ENCODE results near the gene IFI35. TPM values are rescaled to one million over a fixed set of nuclear protein-coding genes. Genes with fewer than 3 reads are reported as not detected.

Gene IFI35
- total and polyA plus RNA-seq, 2 of the 8 experiments (the other 6 are each of a cell fraction or from before 2014, with no cell fraction given): 2.5 to 4.7 TPM

GRCh38 chr17:43031666-43032065 is 25.1 kb downstream of the IFI35 start:
- H3K36me3 ChIP-seq (ENCODE audit: control insufficient read depth in 2 of 4, insufficient read depth in 4 of 4, low read length in 3 of 4): peaks cover 0 to 22% (median 4%) of the 10 kb centered on the region in 4 experiments; a peak in 2 of 8 replicates
- no peaks in the 10 kb centered on the region for H3K27me3 ChIP-seq (replicated peaks in 1 of 4; ENCODE audit: control insufficient read depth in 3 of 4, extremely low read depth in 1 of 4, insufficient read depth in 3 of 4, low read length in 3 of 4)
- no peak overlapping the region for H3K23ac ChIP-seq (ENCODE audit: insufficient read length)
- no peak for TF ChIP-seq ATF3 (IDR thresholded peaks at IDR 0.05; ENCODE audit: insufficient read depth, low read depth, low read length)
- no peak for TF ChIP-seq TBP (IDR thresholded peaks at IDR 0.05; ENCODE audit: low read depth, low read length)
- TF ChIP-seq CBX5 (IDR thresholded peaks at IDR 0.05; ENCODE audit: low read depth, low read length): no peak
- TF ChIP-seq TAF1 (IDR thresholded peaks at IDR 0.05; ENCODE audit: low read depth, low read length): no peak
- no peak for TF ChIP-seq RNF2 (IDR thresholded peaks at IDR 0.05; ENCODE audit: borderline replicate concordance, low read depth, low read length, missing control alignments, poor library complexity, severe bottlenecking)
- no peak for TF ChIP-seq HDAC6 (IDR thresholded peaks at IDR 0.05; ENCODE audit: low read depth, low read length)
- no peak for TF ChIP-seq RBBP5 (IDR thresholded peaks at IDR 0.05; ENCODE audit: borderline replicate concordance, low read depth, low read length)
- TF ChIP-seq HDAC2 (IDR thresholded peaks at IDR 0.05; ENCODE audit: borderline replicate concordance in 1 of 2, low read depth in 2 of 2, low read length in 2 of 2): no peak
- no peak for TF ChIP-seq NRF1 (IDR thresholded peaks at IDR 0.05; ENCODE audit: low read depth, low read length)
- TF ChIP-seq GTF2F1 (IDR thresholded peaks at IDR 0.05; ENCODE audit: borderline replicate concordance, low read depth, low read length): no peak
- TF ChIP-seq NANOG (IDR thresholded peaks at IDR 0.05; ENCODE audit: insufficient read depth, low read depth, low read length, poor library complexity, severe bottlenecking): no peak
- H3K23me2 ChIP-seq (ENCODE audit: low read depth, low read length): no peaks in the 10 kb centered on the region
- FAIRE-seq (no peak), DNase-seq (ENCODE audit: low read depth in 1 of 2, low spot score in 2 of 2) (no peak)
- H2BK120ac ChIP-seq (replicated peaks; ENCODE audit: low read depth, low read length): no peak overlapping the region
- H3K9ac ChIP-seq (replicated peaks in 1 of 4; ENCODE audit: extremely low read depth in 1 of 4, low read depth in 3 of 4, low read length in 3 of 4): no peak overlapping the region
- no peaks in the 10 kb centered on the region; a peak in 1 of 4 replicates for H3K79me2 ChIP-seq (ENCODE audit: control insufficient read depth in 1 of 2, insufficient read depth in 2 of 2, low read length in 2 of 2)
- H3K56ac ChIP-seq (replicated peaks; ENCODE audit: insufficient read length, low read depth, low read length): no peak overlapping the region
- H2AK5ac ChIP-seq (ENCODE audit: low read depth, low read length): no peak overlapping the region; the same call in 1 of the 2 replicates
- H3K4me3 ChIP-seq (ENCODE audit: extremely low read depth in 1 of 4, insufficient read depth in 2 of 4, low read depth in 3 of 4, low read length in 4 of 4): no peak overlapping the region
- no peak overlapping the region for H4K5ac ChIP-seq (ENCODE audit: insufficient read length, low read depth, low read length)
- H4K91ac ChIP-seq (replicated peaks; ENCODE audit: insufficient read length, low read length): no peak overlapping the region
- H3K18ac ChIP-seq (ENCODE audit: extremely low read depth, low read length): no peak overlapping the region
- H2BK20ac ChIP-seq (ENCODE audit: low read length): no peak overlapping the region
- H2BK5ac ChIP-seq (ENCODE audit: low read depth, low read length): no peak overlapping the region
- H3K4ac ChIP-seq (replicated peaks; ENCODE audit: insufficient read length, low read depth, low read length): no peak overlapping the region
- H3K14ac ChIP-seq (ENCODE audit: insufficient read length): no peak overlapping the region
- no peaks in the 10 kb centered on the region; the same call in 1 of the 2 replicates for H3K79me1 ChIP-seq (ENCODE audit: low read depth, low read length)
- H3K9me3 ChIP-seq (ENCODE audit: insufficient read depth in 2 of 2, low read depth in 1 of 2, low read length in 1 of 2): no peaks in the 10 kb centered on the region
- no peaks in the 10 kb centered on the region for H4K20me1 ChIP-seq (replicated peaks in 1 of 2; ENCODE audit: control insufficient read depth in 1 of 2, insufficient read depth in 2 of 2, low read length in 2 of 2)
- WGBS, 2 experiments (ENCODE audit: extremely low coverage in 1 of 2, insufficient coverage in 1 of 2, insufficient read length in 1 of 2, insufficient replicate concordance in 2 of 2, low coverage in 1 of 2, low lambda C conversion rate in 2 of 2, missing lambda C conversion rate in 1 of 2): 84% methylated on average over 3 of the region's 3 CpGs; no CpG with 5 or more reads in 1 of the 2 experiments
- CTCF ChIA-PET (ENCODE audit: partially characterized antibody): interaction anchor here (1.0 to 1.3 kb wide), 3 partner anchors 35 to 278 kb away, joined by 3 to 5 read pairs (median 4); no protein-coding TSS in a partner anchor
- H2BK15ac ChIP-seq (ENCODE audit: low read length): no peak overlapping the region
- no peak overlapping the region for H3K4me2 ChIP-seq (ENCODE audit: insufficient read depth in 1 of 2, low read depth in 2 of 2, low read length in 2 of 2)
- POLR2A ChIA-PET (ENCODE audit: partially characterized antibody): interaction anchor here (0.6 to 4.0 kb wide), 4 partner anchors 10 to 108 kb away, joined by 3 to 21 read pairs (median 13); partner anchors contain the start of genes RPL27 and VAT1
- H4K8ac ChIP-seq (ENCODE audit: extremely low read depth, insufficient read depth, low read length): no peak overlapping the region
- H3K27ac ChIP-seq (ENCODE audit: low read depth, low read length): no peak overlapping the region
- no peak overlapping the region for H2BK12ac ChIP-seq (ENCODE audit: low read depth, low read length)
- H3K4me1 ChIP-seq (replicated peaks in 1 of 4; ENCODE audit: control insufficient read depth in 3 of 4, insufficient read depth in 4 of 4, low read length in 3 of 4): peaks cover 25 to 46% (median 36%) of the 10 kb centered on the region in 4 experiments
- H2AFZ ChIP-seq (ENCODE audit: low read length): no peak overlapping the region

Measured in H1 (cell line).